ENCODE measurements around the gene IKBKE.

GRCh38 chr1:206482611-206483010 is 12.3 kb downstream of the IKBKE start:
- TF ChIP-seq CTCF (IDR thresholded peaks at IDR 0.05; ENCODE audit: low read depth, low read length), result no peak
- TF ChIP-seq EZH2phosphoT487 (IDR thresholded peaks at IDR 0.05; ENCODE audit: low read depth), result no peak
